ENCODE results near the gene ECM2.

ECM2 gene

GRCh38 chr9:92482329-92482728 is 53.5 kb downstream of the ECM2 start, which contains the start of gene ASPN:
Gene ASPN (minus strand): TSS chr9:92482506.
- Mint-ChIP-seq H3K4me1 (ENCODE audit: low read depth) (peaks cover 7% of the 10 kb centered on the region), H3K36me3 (ENCODE audit: low read depth) (no peaks in the 10 kb centered on the region), H3K27me3 (ENCODE audit: low read depth) (no peaks in the 10 kb centered on the region), H3K27ac (no peak within 1 kb of the TSS), H3K9me3 (no peaks in the 10 kb centered on the region), H3K4me3 (peak within 1 kb of the TSS; percentile 52)
- no peak for DNase-seq (ENCODE audit: low spot score)

- Mint-ChIP-seq H3K4me1 (ENCODE audit: low read depth) (peaks cover 7% of the 10 kb centered on the region), H3K9me3 (no peaks in the 10 kb centered on the region), H3K27ac (peak overlapping the region; percentile 56), H3K4me3 (peak overlapping the region; percentile 52), H3K36me3 (ENCODE audit: low read depth) (no peaks in the 10 kb centered on the region), H3K27me3 (ENCODE audit: low read depth) (no peaks in the 10 kb centered on the region)
- DNase-seq (ENCODE audit: low spot score), result no peak
These were observed 54.7 kb downstream of the ECM2 start for GRCh38 chr9:92480986-92481633.

- Mint-ChIP-seq H3K27me3 (ENCODE audit: low read depth) (no peaks in the 10 kb centered on the region), H3K27ac (no peak overlapping the region), H3K36me3 (ENCODE audit: low read depth) (no peaks in the 10 kb centered on the region), H3K4me3 (no peak overlapping the region), H3K9me3 (no peaks in the 10 kb centered on the region), H3K4me1 (ENCODE audit: low read depth) (peaks cover 8% of the 10 kb centered on the region)
- DNase-seq (ENCODE audit: low spot score), result no peak
These were observed 55.5 kb downstream of the ECM2 start for GRCh38 chr9:92480291-92480771.

GRCh38 chr9:92479346-92479745 is 56.4 kb downstream of the ECM2 start:
- Mint-ChIP-seq H3K9me3 (no peaks in the 10 kb centered on the region), H3K4me3 (no peak overlapping the region), H3K27me3 (ENCODE audit: low read depth) (no peaks in the 10 kb centered on the region)

GRCh38 chr9:92478783-92479182 is 57.0 kb downstream of the ECM2 start:
- H3K9me3 Mint-ChIP-seq, result no peaks in the 10 kb centered on the region
- H3K4me3 Mint-ChIP-seq, result no peak overlapping the region
- peaks cover 8% of the 10 kb centered on the region for H3K4me1 Mint-ChIP-seq (ENCODE audit: low read depth)
- no peaks in the 10 kb centered on the region for H3K36me3 Mint-ChIP-seq (ENCODE audit: low read depth)
- no peak overlapping the region for H3K27ac Mint-ChIP-seq
- DNase-seq (ENCODE audit: low spot score), result no peak
- no peaks in the 10 kb centered on the region for H3K27me3 Mint-ChIP-seq (ENCODE audit: low read depth)

More at GRCh38 chr9:92479346-92479745, 56.4 kb downstream of the ECM2 start:
- no peak for DNase-seq (ENCODE audit: low spot score)
- Mint-ChIP-seq H3K27ac (no peak overlapping the region), H3K36me3 (ENCODE audit: low read depth) (no peaks in the 10 kb centered on the region), H3K4me1 (ENCODE audit: low read depth) (peaks cover 8% of the 10 kb centered on the region)

GRCh38 chr9:92476962-92477361 is 58.8 kb downstream of the ECM2 start:
- Mint-ChIP-seq H3K27me3 (ENCODE audit: low read depth) (no peaks in the 10 kb centered on the region), H3K4me3 (no peak overlapping the region), H3K9me3 (no peaks in the 10 kb centered on the region), H3K36me3 (ENCODE audit: low read depth) (no peaks in the 10 kb centered on the region), H3K4me1 (ENCODE audit: low read depth) (peaks cover 8% of the 10 kb centered on the region), H3K27ac (no peak overlapping the region)
- DNase-seq (ENCODE audit: low spot score), result no peak

GRCh38 chr9:92474587-92474986 is 61.2 kb downstream of the ECM2 start:
- no peak overlapping the region for H3K27ac Mint-ChIP-seq
- peaks cover 1% of the 10 kb centered on the region for H3K4me1 Mint-ChIP-seq (ENCODE audit: low read depth)
- no peak overlapping the region for H3K4me3 Mint-ChIP-seq
- no peaks in the 10 kb centered on the region for H3K9me3 Mint-ChIP-seq
- H3K36me3 Mint-ChIP-seq (ENCODE audit: low read depth), result no peaks in the 10 kb centered on the region
- H3K27me3 Mint-ChIP-seq (ENCODE audit: low read depth), result no peaks in the 10 kb centered on the region
- no peak for DNase-seq (ENCODE audit: low spot score)

GRCh38 chr9:92468206-92468605 is 67.6 kb downstream of the ECM2 start:
- Mint-ChIP-seq H3K36me3 (ENCODE audit: low read depth) (no peaks in the 10 kb centered on the region), H3K27ac (no peak overlapping the region), H3K27me3 (ENCODE audit: low read depth) (no peaks in the 10 kb centered on the region), H3K9me3 (no peaks in the 10 kb centered on the region), H3K4me3 (no peak overlapping the region), H3K4me1 (ENCODE audit: low read depth) (peaks cover 7% of the 10 kb centered on the region)
- DNase-seq (ENCODE audit: low spot score), result no peak

- no peak overlapping the region for H3K27ac Mint-ChIP-seq
- no peaks in the 10 kb centered on the region for H3K9me3 Mint-ChIP-seq
- no peaks in the 10 kb centered on the region for H3K27me3 Mint-ChIP-seq (ENCODE audit: low read depth)
- H3K36me3 Mint-ChIP-seq (ENCODE audit: low read depth), result no peaks in the 10 kb centered on the region
- H3K4me3 Mint-ChIP-seq, result no peak overlapping the region
- no peak for DNase-seq (ENCODE audit: low spot score)
- peaks cover 7% of the 10 kb centered on the region for H3K4me1 Mint-ChIP-seq (ENCODE audit: low read depth)
These were observed 68.3 kb downstream of the ECM2 start for GRCh38 chr9:92467511-92467910.

GRCh38 chr9:92467041-92467440 is 68.7 kb downstream of the ECM2 start:
- Mint-ChIP-seq H3K36me3 (ENCODE audit: low read depth) (peaks cover 2% of the 10 kb centered on the region), H3K9me3 (no peaks in the 10 kb centered on the region), H3K27ac (no peak overlapping the region), H3K27me3 (ENCODE audit: low read depth) (no peaks in the 10 kb centered on the region), H3K4me1 (ENCODE audit: low read depth) (peaks cover 7% of the 10 kb centered on the region), H3K4me3 (no peak overlapping the region)
- DNase-seq (ENCODE audit: low spot score), result no peak

GRCh38 chr9:92463984-92464383 is 71.8 kb downstream of the ECM2 start:
- Mint-ChIP-seq H3K36me3 (ENCODE audit: low read depth) (peaks cover 2% of the 10 kb centered on the region), H3K27ac (no peak overlapping the region), H3K4me3 (no peak overlapping the region), H3K27me3 (ENCODE audit: low read depth) (no peaks in the 10 kb centered on the region), H3K9me3 (no peaks in the 10 kb centered on the region), H3K4me1 (ENCODE audit: low read depth) (peaks cover 7% of the 10 kb centered on the region)
- DNase-seq (ENCODE audit: low spot score), result no peak

GRCh38 chr9:92463387-92463786 is 72.4 kb downstream of the ECM2 start:
- H3K27me3 Mint-ChIP-seq (ENCODE audit: low read depth), result no peaks in the 10 kb centered on the region
- H3K27ac Mint-ChIP-seq, result no peak overlapping the region
- H3K36me3 Mint-ChIP-seq (ENCODE audit: low read depth), result peaks cover 2% of the 10 kb centered on the region
- peaks cover 7% of the 10 kb centered on the region for H3K4me1 Mint-ChIP-seq (ENCODE audit: low read depth)
- H3K9me3 Mint-ChIP-seq, result no peaks in the 10 kb centered on the region
- DNase-seq (ENCODE audit: low spot score), result no peak
- H3K4me3 Mint-ChIP-seq, result no peak overlapping the region

- Mint-ChIP-seq H3K27ac (no peak overlapping the region), H3K4me3 (no peak overlapping the region), H3K4me1 (ENCODE audit: low read depth) (no peaks in the 10 kb centered on the region), H3K27me3 (ENCODE audit: low read depth) (peaks cover 6% of the 10 kb centered on the region), H3K36me3 (ENCODE audit: low read depth) (peaks cover 2% of the 10 kb centered on the region), H3K9me3 (no peaks in the 10 kb centered on the region)
- DNase-seq (ENCODE audit: low spot score), result no peak
These were observed 78.2 kb downstream of the ECM2 start for GRCh38 chr9:92457576-92457975.

GRCh38 chr9:92455217-92455616 is 80.6 kb downstream of the ECM2 start:
- no peak overlapping the region for H3K4me3 Mint-ChIP-seq
- H3K9me3 Mint-ChIP-seq, result no peaks in the 10 kb centered on the region
- peaks cover 6% of the 10 kb centered on the region for H3K27me3 Mint-ChIP-seq (ENCODE audit: low read depth)
- no peak overlapping the region for H3K27ac Mint-ChIP-seq
- no peak for DNase-seq (ENCODE audit: low spot score)
- no peaks in the 10 kb centered on the region for H3K4me1 Mint-ChIP-seq (ENCODE audit: low read depth)
- H3K36me3 Mint-ChIP-seq (ENCODE audit: low read depth), result no peaks in the 10 kb centered on the region

- H3K4me3 Mint-ChIP-seq, result no peak overlapping the region
- DNase-seq (ENCODE audit: low spot score), result no peak
- H3K4me1 Mint-ChIP-seq (ENCODE audit: low read depth), result no peaks in the 10 kb centered on the region
- no peaks in the 10 kb centered on the region for H3K36me3 Mint-ChIP-seq (ENCODE audit: low read depth)
- H3K27ac Mint-ChIP-seq, result no peak overlapping the region
- no peaks in the 10 kb centered on the region for H3K27me3 Mint-ChIP-seq (ENCODE audit: low read depth)
- no peaks in the 10 kb centered on the region for H3K9me3 Mint-ChIP-seq
These were observed 89.3 kb downstream of the ECM2 start for GRCh38 chr9:92446536-92446935.

Data from T-helper 2 cell treated with Interferon-gamma antibody and Interleukin-4, amounts not matched to agents 5 μg/mL and 100 μg/mL, for 36 hours (primary cell).